NCI-H2196 (cell line): ENCODE data around the gene ABHD16A.
"Not testable (repeated sequence)": the region's sequence is repeated elsewhere in the genome, so short reads cannot be mapped to it uniquely, and the experiment has no call there.

ENCODE experiments used
- DNase-seq: peaks from one replicate; lab custom pipeline; 2025; ENCODE audit not compliant: unreplicated experiment; lab: John Stamatoyannopoulos, UW

Gene ABHD16A

GRCh38 chr6:31715022-31715958 lies 12.2 kb upstream of the ABHD16A start, which contains the start of gene LY6G6D:
LY6G6D (plus strand) TSS chr6:31715348; CDS start chr6:31715356, 8 bp downstream.
- DNase-seq = no peak

GRCh38 chr6:31713991-31714684 lies 11.0 kb upstream of the ABHD16A start:
- DNase-seq = no peak

GRCh38 chr6:31713465-31713864 lies 10.3 kb upstream of the ABHD16A start:
- DNase-seq = no peak

- DNase-seq = peak; percentile 16
Measured at GRCh38 chr6:31712296-31712695, 9.2 kb upstream of the ABHD16A start.

- DNase-seq = no peak
Measured at GRCh38 chr6:31711233-31711632, 8.1 kb upstream of the ABHD16A start.

- DNase-seq = no peak
Measured at GRCh38 chr6:31710523-31711219, 7.5 kb upstream of the ABHD16A start.

- DNase-seq = not testable (repeated sequence)
Measured at GRCh38 chr6:31709157-31709556, 6.0 kb upstream of the ABHD16A start.

- DNase-seq = no peak
Measured at GRCh38 chr6:31708224-31708623, 5.1 kb upstream of the ABHD16A start.

- no peak for DNase-seq
Measured at GRCh38 chr6:31707701-31708100, 4.6 kb upstream of the ABHD16A start.

- no peak for DNase-seq
Measured at GRCh38 chr6:31706599-31706998, 3.5 kb upstream of the ABHD16A start, which contains the start of gene LY6G6F. LY6G6F (plus strand) TSS chr6:31706866; CDS start chr6:31706907, 41 bp downstream.

- DNase-seq = no peak
Measured at GRCh38 chr6:31705931-31706330, 2.8 kb upstream of the ABHD16A start.

- DNase-seq = no peak
Measured at GRCh38 chr6:31702405-31702818, 712 bp downstream of the ABHD16A start.

- peak; percentile 63 for DNase-seq
Measured at GRCh38 chr6:31701666-31702404, 1.3 kb downstream of the ABHD16A start.

- DNase-seq = no peak
Measured at GRCh38 chr6:31700740-31701401, 2.3 kb downstream of the ABHD16A start.

GRCh38 chr6:31697555-31697954 lies 5.6 kb downstream of the ABHD16A start:
- DNase-seq = no peak

GRCh38 chr6:31693535-31693934 lies 9.6 kb downstream of the ABHD16A start:
- DNase-seq = no peak

- no peak for DNase-seq
Measured at GRCh38 chr6:31692886-31693285, 10.2 kb downstream of the ABHD16A start.

GRCh38 chr6:31692353-31692752 lies 10.8 kb downstream of the ABHD16A start:
- no peak for DNase-seq

- no peak for DNase-seq
Measured at GRCh38 chr6:31691564-31692108, 11.5 kb downstream of the ABHD16A start.

GRCh38 chr6:31691078-31691463 lies 12.1 kb downstream of the ABHD16A start:
- no peak for DNase-seq
